ENCODE measurements around the gene SOX15. TPM values are rescaled to one million over a fixed set of nuclear protein-coding genes. Genes with fewer than 3 reads are reported as not detected.

Gene SOX15
- total and polyA plus RNA-seq, 2 of the 13 experiments (the other 11 are each of a cell fraction or from before 2014, with no cell fraction given), result 0.07 to 0.18 TPM

DNA sequence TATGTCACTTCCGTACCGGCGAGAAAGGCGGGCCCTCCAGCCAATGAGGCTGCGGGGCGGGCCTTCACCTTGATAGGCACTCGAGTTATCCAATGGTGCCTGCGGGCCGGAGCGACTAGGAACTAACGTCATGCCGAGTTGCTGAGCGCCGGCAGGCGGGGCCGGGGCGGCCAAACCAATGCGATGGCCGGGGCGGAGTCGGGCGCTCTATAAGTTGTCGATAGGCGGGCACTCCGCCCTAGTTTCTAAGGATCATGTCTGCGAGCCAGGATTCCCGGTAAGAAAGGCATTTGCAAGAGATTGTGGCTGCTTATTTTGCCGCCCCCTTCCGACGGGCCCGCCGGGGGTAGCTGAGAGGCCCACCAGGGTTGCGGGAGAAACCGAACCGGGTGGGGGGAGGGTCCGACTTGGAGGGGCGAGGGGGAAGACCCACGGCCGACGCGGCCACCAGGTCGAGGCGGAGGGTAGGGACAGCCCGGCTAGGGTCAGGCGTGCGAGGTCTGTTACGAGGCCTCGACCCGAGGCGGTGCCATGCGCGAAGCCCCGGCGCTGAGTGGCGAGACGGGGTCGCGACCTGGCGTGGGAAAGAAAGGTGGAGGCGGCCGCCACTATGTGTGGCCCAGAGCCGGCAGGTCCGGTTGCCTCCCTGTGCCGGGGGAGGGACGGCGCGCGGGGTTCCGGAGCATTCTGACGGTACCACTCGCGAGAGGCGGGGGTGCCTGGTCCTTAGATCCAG lies 17.1 kb downstream of the SOX15 start (continued):
- TF ChIP-seq, protein P1, sequence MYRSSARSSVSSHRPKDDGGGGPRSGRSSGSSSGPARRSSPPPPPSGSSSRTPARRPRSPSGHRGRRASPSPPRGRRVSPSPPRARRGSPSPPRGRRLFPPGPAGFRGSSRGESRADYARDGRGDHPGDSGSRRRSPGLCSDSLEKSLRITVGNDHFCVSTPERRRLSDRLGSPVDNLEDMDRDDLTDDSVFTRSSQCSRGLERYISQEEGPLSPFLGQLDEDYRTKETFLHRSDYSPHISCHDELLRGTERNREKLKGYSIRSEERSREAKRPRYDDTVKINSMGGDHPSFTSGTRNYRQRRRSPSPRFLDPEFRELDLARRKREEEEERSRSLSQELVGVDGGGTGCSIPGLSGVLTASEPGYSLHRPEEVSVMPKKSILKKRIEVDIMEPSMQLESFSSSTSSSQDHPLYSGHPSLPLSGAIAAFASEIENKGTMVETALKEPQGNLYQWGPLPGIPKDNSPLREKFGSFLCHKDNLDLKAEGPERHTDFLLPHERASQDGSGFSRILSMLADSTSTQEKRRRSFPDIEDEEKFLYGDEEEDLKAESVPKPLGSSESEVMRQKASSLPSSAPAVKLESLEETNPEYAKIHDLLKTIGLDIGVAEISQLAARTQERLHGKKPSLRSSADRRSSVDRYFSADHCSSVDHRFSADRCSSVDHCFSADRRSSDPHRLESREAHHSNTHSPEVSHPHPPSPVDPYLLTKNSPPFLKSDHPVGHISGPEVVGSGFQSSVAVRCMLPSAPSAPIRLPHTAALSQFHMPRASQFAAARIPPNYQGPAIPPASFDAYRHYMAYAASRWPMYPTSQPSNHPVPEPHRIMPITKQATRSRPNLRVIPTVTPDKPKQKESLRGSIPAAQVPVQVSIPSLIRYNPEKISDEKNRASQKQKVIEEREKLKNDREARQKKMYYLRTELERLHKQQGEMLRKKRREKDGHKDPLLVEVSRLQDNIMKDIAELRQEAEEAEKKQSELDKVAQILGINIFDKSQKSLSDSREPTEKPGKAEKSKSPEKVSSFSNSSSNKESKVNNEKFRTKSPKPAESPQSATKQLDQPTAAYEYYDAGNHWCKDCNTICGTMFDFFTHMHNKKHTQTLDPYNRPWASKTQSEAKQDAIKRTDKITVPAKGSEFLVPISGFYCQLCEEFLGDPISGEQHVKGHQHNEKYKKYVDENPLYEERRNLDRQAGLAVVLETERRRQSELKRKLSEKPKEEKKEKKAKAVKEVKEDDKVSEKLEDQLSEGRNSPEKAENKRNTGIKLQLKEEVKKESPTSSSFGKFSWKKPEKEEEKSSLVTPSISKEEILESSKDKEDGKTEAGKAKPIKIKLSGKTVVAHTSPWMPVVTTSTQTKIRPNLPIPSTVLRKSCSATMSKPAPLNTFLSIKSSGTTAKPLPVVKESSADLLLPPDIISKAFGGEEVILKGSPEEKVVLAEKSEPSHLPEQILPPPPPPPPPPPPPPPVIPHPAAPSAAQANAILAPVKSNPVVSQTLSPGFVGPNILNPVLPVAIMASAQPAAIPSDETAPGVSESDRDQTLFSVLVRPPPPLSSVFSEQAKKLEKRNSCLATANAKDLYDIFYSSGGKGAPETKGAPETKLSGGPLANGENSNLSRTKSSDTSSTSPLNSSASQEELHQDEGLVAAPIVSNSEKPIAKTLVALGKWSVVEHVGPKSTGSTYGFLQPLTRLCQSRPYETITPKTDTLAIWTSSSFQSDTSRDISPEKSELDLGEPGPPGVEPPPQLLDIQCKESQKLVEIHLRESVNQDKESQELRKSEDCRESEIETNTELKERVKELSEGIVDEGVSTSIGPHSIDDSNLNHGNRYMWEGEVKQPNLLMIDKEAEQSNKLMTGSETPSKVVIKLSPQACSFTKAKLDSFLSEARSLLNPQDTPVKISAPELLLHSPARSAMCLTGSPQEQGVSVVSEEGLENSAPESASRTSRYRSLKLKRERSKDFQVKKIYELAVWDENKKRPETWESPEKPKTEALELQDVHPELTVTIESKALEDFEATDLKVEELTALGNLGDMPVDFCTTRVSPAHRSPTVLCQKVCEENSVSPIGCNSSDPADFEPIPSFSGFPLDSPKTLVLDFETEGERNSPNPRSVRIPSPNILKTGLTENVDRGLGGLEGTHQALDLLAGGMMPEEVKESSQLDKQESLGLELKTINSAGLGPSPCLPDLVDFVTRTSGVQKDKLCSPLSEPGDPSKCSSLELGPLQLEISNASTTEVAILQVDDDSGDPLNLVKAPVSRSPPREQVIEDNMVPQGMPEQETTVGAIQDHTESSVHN (CRISPR knock-in tag; IDR thresholded peaks at IDR 0.05), result no peak
- TF ChIP-seq MBD4 (IDR thresholded peaks at IDR 0.05; ENCODE audit: borderline replicate concordance, low read length) (no peak), ZNF720 (CRISPR knock-in tag; IDR thresholded peaks at IDR 0.05) (no peak), MNT (IDR thresholded peaks at IDR 0.05) (no peak), ZNF335 (CRISPR knock-in tag; IDR thresholded peaks at IDR 0.05) (0 out of 2 replicates have a peak, but pooled peaks have one; percentile 40), ARID4A (CRISPR knock-in tag; IDR thresholded peaks at IDR 0.05; ENCODE audit: borderline replicate concordance) (peak; percentile 76; the same call in 1 of the 2 replicates), ZNF326 (CRISPR knock-in tag; IDR thresholded peaks at IDR 0.05; ENCODE audit: borderline replicate concordance) (no peak), ELF3 (CRISPR knock-in tag; IDR thresholded peaks at IDR 0.05) (no peak; the same call in 1 of the 2 replicates), ZNF12 (CRISPR knock-in tag; IDR thresholded peaks at IDR 0.05) (no peak), MYPOP (CRISPR knock-in tag; IDR thresholded peaks at IDR 0.05) (peak; percentile 89), RAD21 (CRISPR knock-in tag; IDR thresholded peaks at IDR 0.05) (no peak; the same call in none of the 2 replicates)
- TF ChIP-seq, protein P2, sequence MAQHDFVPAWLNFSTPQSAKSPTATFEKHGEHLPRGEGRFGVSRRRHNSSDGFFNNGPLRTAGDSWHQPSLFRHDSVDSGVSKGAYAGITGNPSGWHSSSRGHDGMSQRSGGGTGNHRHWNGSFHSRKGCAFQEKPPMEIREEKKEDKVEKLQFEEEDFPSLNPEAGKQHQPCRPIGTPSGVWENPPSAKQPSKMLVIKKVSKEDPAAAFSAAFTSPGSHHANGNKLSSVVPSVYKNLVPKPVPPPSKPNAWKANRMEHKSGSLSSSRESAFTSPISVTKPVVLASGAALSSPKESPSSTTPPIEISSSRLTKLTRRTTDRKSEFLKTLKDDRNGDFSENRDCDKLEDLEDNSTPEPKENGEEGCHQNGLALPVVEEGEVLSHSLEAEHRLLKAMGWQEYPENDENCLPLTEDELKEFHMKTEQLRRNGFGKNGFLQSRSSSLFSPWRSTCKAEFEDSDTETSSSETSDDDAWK (CRISPR knock-in tag; IDR thresholded peaks at IDR 0.05), result no peak

Data from HepG2 (cell line).